HepG2 (cell line): ENCODE data around the gene FBXO41. TPM values are rescaled to one million over a fixed set of nuclear protein-coding genes. Genes with fewer than 3 reads are reported as not detected.

Experiments used
- ATF2 ChIP-seq: sonication (generic); formaldehyde crosslinking; IDR thresholded peaks from 2 replicates; pipeline ENCODE4 v1.4.0; 2020; ENCODE audit warnings: missing genetic modification reagents
- ATM ChIP-seq: fragments of 450-650 bp; IDR thresholded peaks from 2 replicates; pipeline ENCODE4 v1.7.1; 2017; ENCODE audit warnings: mild to moderate bottlenecking, borderline replicate concordance
- CBX2 ChIP-seq, 2 experiments: fragments of 200-600 bp in 1 of 2; sonication (generic); formaldehyde crosslinking in 1 of 2; IDR thresholded peaks; 2 replicates each; pipeline versions ENCODE4 v1.7.0 to v1.8.1; 2018 to 2022; ENCODE audit warnings: low read depth in 2 of 2, low read length in 1 of 2, mild to moderate bottlenecking in 1 of 2, missing genetic modification reagents in 1 of 2
- CC2D1A ChIP-seq: sonication (generic); formaldehyde crosslinking; IDR thresholded peaks from 2 replicates; pipeline ENCODE4 v1.8.1; 2023; ENCODE audit warnings: mild to moderate bottlenecking, missing genetic modification reagents
- CEBPZ ChIP-seq: IDR thresholded peaks from 2 replicates; pipeline ENCODE4 v1.6.1; 2012; ENCODE audit warnings: low read length, improper control_type of control experiment
- CHD4 ChIP-seq: fragments of 200-600 bp; sonication (generic); IDR thresholded peaks from 2 replicates; pipeline ENCODE4 v1.7.0; 2017; ENCODE audit warnings: mild to moderate bottlenecking, low read length, borderline replicate concordance
- GPN1 ChIP-seq: sonication (generic); formaldehyde crosslinking; IDR thresholded peaks from 2 replicates; pipeline ENCODE4 v1.5.1; 2020; ENCODE audit warnings: missing genetic modification reagents, borderline replicate concordance
- GZF1 ChIP-seq: sonication (generic); formaldehyde crosslinking; IDR thresholded peaks from 2 replicates; pipeline ENCODE4 v1.5.1; 2020; ENCODE audit warnings: mild to moderate bottlenecking, missing genetic modification reagents
- IKZF5 ChIP-seq: IDR thresholded peaks from 2 replicates; pipeline ENCODE4 v1.6.1; 2018; ENCODE audit warnings: missing genetic modification reagents, mild to moderate bottlenecking, missing compliant biosample characterization
- MYC ChIP-seq: sonication (generic); formaldehyde crosslinking; IDR thresholded peaks from 2 replicates; pipeline ENCODE4 v1.9.0; 2021; ENCODE audit warnings: missing genetic modification reagents, borderline replicate concordance
- STAG1 ChIP-seq: sonication (generic); formaldehyde crosslinking; IDR thresholded peaks from 2 replicates; pipeline ENCODE4 v1.4.0; 2020; ENCODE audit warnings: missing genetic modification reagents
- ZBTB42 ChIP-seq: sonication (generic); formaldehyde crosslinking; IDR thresholded peaks from 2 replicates; pipeline ENCODE4 v1.5.0; 2020; ENCODE audit warnings: mild to moderate bottlenecking, missing genetic modification reagents
- ZFP41 ChIP-seq: sonication (generic); formaldehyde crosslinking; IDR thresholded peaks from 2 replicates; pipeline ENCODE4 v1.4.0; 2020; ENCODE audit warnings: mild to moderate bottlenecking, missing genetic modification reagents, borderline replicate concordance
- ZHX2 ChIP-seq, 2 experiments: sonication (generic) in 1 of 2; formaldehyde crosslinking in 1 of 2; IDR thresholded peaks; 2 replicates each; pipeline versions ENCODE4 v1.6.1 to v1.9.0; 2014 to 2022; ENCODE audit warnings: antibody characterized with exemption in 1 of 2, borderline replicate concordance in 1 of 2, inconsistent platforms in 1 of 2, low read depth in 1 of 2, missing genetic modification reagents in 1 of 2
- ZNF143 ChIP-seq: sonication (generic); formaldehyde crosslinking; IDR thresholded peaks from 2 replicates; pipeline ENCODE4 v1.4.0; 2020; ENCODE audit warnings: missing genetic modification reagents
- ZNF674 ChIP-seq: sonication (generic); formaldehyde crosslinking; IDR thresholded peaks from 2 replicates; pipeline ENCODE4 v1.5.0; 2020; ENCODE audit warnings: low read depth, mild to moderate bottlenecking, missing genetic modification reagents
- polyA plus RNA-seq, 8 experiments: library from polyadenylated mRNA; depleted of rRNA in 3 of 8; stranded (reverse) in 7 of 8; unstranded in 1 of 8; fragments of >200 nt; fragmentation: Illumina TruSeq in 4 of 8; extraction: Trizol in 4 of 8; gene quantifications; 2 replicates each; pipeline versions ENCODE4 v1.2.1 to v1.2.3, GENCODE V29; 2011 to 2016; ENCODE audit warnings: low read depth in 4 of 8, missing spikeins in 1 of 8, mixed read lengths in 1 of 8; ENCODE audit not compliant: insufficient read depth in 1 of 8
- total RNA-seq, 5 experiments: library from RNA; depleted of rRNA; stranded (reverse); fragments of >200 nt; fragmentation: Illumina TruSeq; extraction: Trizol; gene quantifications; 2 replicates each; pipeline ENCODE4 v1.2.3, GENCODE V29; 2016; ENCODE audit warnings: low read depth in 1 of 5

Gene FBXO41
- total and polyA plus RNA-seq, 2 of the 13 experiments (the other 11 are each of a cell fraction or from before 2014, with no cell fraction given) = 4.2 to 10.3 TPM

- 0 out of 2 replicates have a peak, but pooled peaks have one; percentile 38 for TF ChIP-seq ZHX2 (IDR thresholded peaks at IDR 0.05; ENCODE audit: low read depth)
- TF ChIP-seq ZHX2 (CRISPR knock-in tag; IDR thresholded peaks at IDR 0.05; ENCODE audit: borderline replicate concordance) = no peak
- no peak for TF ChIP-seq GPN1 (CRISPR knock-in tag)
- TF ChIP-seq ZNF674 (CRISPR knock-in tag) = no peak
- TF ChIP-seq ATM = no peak
- TF ChIP-seq CBX2 (IDR thresholded peaks at IDR 0.05; ENCODE audit: low read depth, low read length) = no peak
- TF ChIP-seq CBX2 (CRISPR knock-in tag; IDR thresholded peaks at IDR 0.05; ENCODE audit: low read depth) = no peak
- TF ChIP-seq MYC (CRISPR knock-in tag) = peak; percentile 75
- no peak for TF ChIP-seq CC2D1A (CRISPR knock-in tag)
- no peak; the same call in 1 of the 2 replicates for TF ChIP-seq IKZF5 (CRISPR knock-in tag)
- TF ChIP-seq GZF1 = no peak
- no peak for TF ChIP-seq STAG1 (CRISPR knock-in tag)
- no peak for TF ChIP-seq CEBPZ
- no peak for TF ChIP-seq ATF2
- no peak for TF ChIP-seq ZNF143 (CRISPR knock-in tag)
- no peak for TF ChIP-seq ZBTB42 (CRISPR knock-in tag)
- TF ChIP-seq ZFP41 = no peak
- TF ChIP-seq CHD4 = no peak
Measured at GRCh38 chr2:73283545-73284295, 558 bp downstream of the FBXO41 start (continued).
